Central memory CD8-positive, alpha-beta T cell (primary cell): ENCODE results near the gene EXT2.
A peak's percentile ranks its signal among the peaks of the same experiment; 100 is the strongest.

Experiments
- ATAC-seq: fragments of 150-1000 bp; cut with Tn5 transposase; replicated peaks from 2 replicates; pipeline ENCODE4 v1.10.0; 2022; ENCODE audit warnings: mild to moderate bottlenecking, moderate FRiP score, moderate number of reproducible peaks; ENCODE audit not compliant: poor library complexity, severe bottlenecking; ENCODE audit errors: extremely low read depth
- DNase-seq, 2 donors: peaks; one replicate each; pipeline ENCODE4 v3.0.0; 2021; ENCODE audit warnings: low spot score in 2 of 2
- H3K27ac Mint-ChIP-seq: one replicate; pipeline ENCODE4 v1.8.0; 2022; ENCODE audit warnings: low read depth, mild to moderate bottlenecking, moderate library complexity, mixed read lengths
- H3K27me3 Mint-ChIP-seq: one replicate; pipeline ENCODE4 v1.8.0; 2022; ENCODE audit warnings: mixed read lengths
- H3K36me3 Mint-ChIP-seq: one replicate; pipeline ENCODE4 v1.8.0; 2022; ENCODE audit warnings: mild to moderate bottlenecking, moderate library complexity, mixed read lengths; ENCODE audit not compliant: insufficient read depth
- H3K4me1 Mint-ChIP-seq: one replicate; pipeline ENCODE4 v1.8.0; 2022; ENCODE audit warnings: mixed read lengths
- H3K4me3 Mint-ChIP-seq: one replicate; pipeline ENCODE4 v1.8.0; 2022; ENCODE audit warnings: mild to moderate bottlenecking, moderate library complexity, mixed read lengths
- H3K9me3 Mint-ChIP-seq: one replicate; pipeline ENCODE4 v1.8.0; 2022; ENCODE audit warnings: mixed read lengths

Gene EXT2

GRCh38 chr11:44094260-44094868, 1.1 kb upstream of the EXT2 start:
- H3K9me3 Mint-ChIP-seq = no peaks in the 10 kb centered on the region
- H3K4me3 Mint-ChIP-seq = peak overlapping the region; percentile 37
- H3K36me3 Mint-ChIP-seq = peaks cover 6% of the 10 kb centered on the region
- H3K4me1 Mint-ChIP-seq = peaks cover 31% of the 10 kb centered on the region
- H3K27ac Mint-ChIP-seq = no peak overlapping the region
- peak; percentile 55 to 59 for DNase-seq
- peak; percentile 29 for ATAC-seq
- no peaks in the 10 kb centered on the region for H3K27me3 Mint-ChIP-seq

GRCh38 chr11:44096360-44097185, 1.1 kb downstream of the EXT2 start:
- Mint-ChIP-seq H3K27me3 (no peaks in the 10 kb centered on the region), H3K36me3 (peaks cover 8% of the 10 kb centered on the region), H3K27ac (peak overlapping the region; percentile 29), H3K9me3 (no peaks in the 10 kb centered on the region), H3K4me3 (peak overlapping the region; percentile 81), H3K4me1 (peaks cover 50% of the 10 kb centered on the region)
- ATAC-seq = no peak
- no peak for DNase-seq

- Mint-ChIP-seq H3K4me3 (no peak overlapping the region), H3K9me3 (no peaks in the 10 kb centered on the region), H3K36me3 (peaks cover 8% of the 10 kb centered on the region), H3K4me1 (peaks cover 60% of the 10 kb centered on the region), H3K27me3 (no peaks in the 10 kb centered on the region), H3K27ac (no peak overlapping the region)
- ATAC-seq (no peak), DNase-seq (no peak)
Measured at GRCh38 chr11:44097821-44098220, 2.3 kb downstream of the EXT2 start.

GRCh38 chr11:44101098-44101497, 5.6 kb downstream of the EXT2 start:
- Mint-ChIP-seq H3K4me3 (no peak overlapping the region), H3K27ac (no peak overlapping the region), H3K27me3 (no peaks in the 10 kb centered on the region), H3K9me3 (no peaks in the 10 kb centered on the region), H3K4me1 (peaks cover 64% of the 10 kb centered on the region), H3K36me3 (peaks cover 9% of the 10 kb centered on the region)
- DNase-seq (no peak), ATAC-seq (no peak)

GRCh38 chr11:44104481-44105294, 9.2 kb downstream of the EXT2 start:
- H3K36me3 Mint-ChIP-seq = peaks cover 9% of the 10 kb centered on the region
- no peak overlapping the region for H3K4me3 Mint-ChIP-seq
- peaks cover 44% of the 10 kb centered on the region for H3K4me1 Mint-ChIP-seq
- no peaks in the 10 kb centered on the region for H3K27me3 Mint-ChIP-seq
- ATAC-seq (no peak), DNase-seq (no peak)
- H3K9me3 Mint-ChIP-seq = no peaks in the 10 kb centered on the region
- H3K27ac Mint-ChIP-seq = no peak overlapping the region

GRCh38 chr11:44108260-44108659, 12.8 kb downstream of the EXT2 start:
- Mint-ChIP-seq H3K36me3 (peaks cover 15% of the 10 kb centered on the region), H3K9me3 (no peaks in the 10 kb centered on the region), H3K27me3 (no peaks in the 10 kb centered on the region), H3K27ac (no peak overlapping the region), H3K4me3 (no peak overlapping the region), H3K4me1 (peaks cover 29% of the 10 kb centered on the region)
- DNase-seq = no peak
- no peak for ATAC-seq

- H3K27me3 Mint-ChIP-seq = no peaks in the 10 kb centered on the region
- no peaks in the 10 kb centered on the region for H3K9me3 Mint-ChIP-seq
- peaks cover 15% of the 10 kb centered on the region for H3K4me1 Mint-ChIP-seq
- DNase-seq (peak; percentile 21 to 26), ATAC-seq (peak; percentile 79)
- peak overlapping the region; percentile 52 for H3K27ac Mint-ChIP-seq
- no peak overlapping the region for H3K4me3 Mint-ChIP-seq
- H3K36me3 Mint-ChIP-seq = peaks cover 20% of the 10 kb centered on the region
Measured at GRCh38 chr11:44110231-44110679, 14.8 kb downstream of the EXT2 start.

- Mint-ChIP-seq H3K27ac (no peak overlapping the region), H3K27me3 (no peaks in the 10 kb centered on the region), H3K4me1 (peaks cover 15% of the 10 kb centered on the region), H3K4me3 (no peak overlapping the region), H3K9me3 (no peaks in the 10 kb centered on the region), H3K36me3 (peaks cover 30% of the 10 kb centered on the region)
- ATAC-seq (no peak), DNase-seq (no peak)
Measured at GRCh38 chr11:44112091-44112821, 16.8 kb downstream of the EXT2 start.

- Mint-ChIP-seq H3K9me3 (no peaks in the 10 kb centered on the region), H3K27ac (no peak overlapping the region)
Measured at GRCh38 chr11:44113018-44113417, 17.5 kb downstream of the EXT2 start.

GRCh38 chr11:44113572-44113971, 18.1 kb downstream of the EXT2 start:
- H3K4me1 Mint-ChIP-seq = peaks cover 15% of the 10 kb centered on the region
- peaks cover 32% of the 10 kb centered on the region for H3K36me3 Mint-ChIP-seq
- H3K27me3 Mint-ChIP-seq = no peaks in the 10 kb centered on the region
- DNase-seq (no peak), ATAC-seq (no peak)
- no peak overlapping the region for H3K27ac Mint-ChIP-seq
- no peaks in the 10 kb centered on the region for H3K9me3 Mint-ChIP-seq
- no peak overlapping the region for H3K4me3 Mint-ChIP-seq

More at GRCh38 chr11:44113018-44113417, 17.5 kb downstream of the EXT2 start:
- peaks cover 15% of the 10 kb centered on the region for H3K4me1 Mint-ChIP-seq
- DNase-seq = no peak
- H3K27me3 Mint-ChIP-seq = no peaks in the 10 kb centered on the region
- peaks cover 29% of the 10 kb centered on the region for H3K36me3 Mint-ChIP-seq
- ATAC-seq = no peak
- no peak overlapping the region for H3K4me3 Mint-ChIP-seq

- Mint-ChIP-seq H3K27ac (no peak overlapping the region), H3K4me1 (peaks cover 7% of the 10 kb centered on the region), H3K9me3 (no peaks in the 10 kb centered on the region), H3K36me3 (peaks cover 26% of the 10 kb centered on the region), H3K27me3 (no peaks in the 10 kb centered on the region), H3K4me3 (no peak overlapping the region)
- ATAC-seq (no peak), DNase-seq (no peak)
Measured at GRCh38 chr11:44116234-44116830, 20.9 kb downstream of the EXT2 start.

- Mint-ChIP-seq H3K9me3 (no peaks in the 10 kb centered on the region), H3K4me3 (no peak overlapping the region), H3K36me3 (peaks cover 33% of the 10 kb centered on the region), H3K27ac (no peak overlapping the region), H3K27me3 (no peaks in the 10 kb centered on the region), H3K4me1 (peaks cover 6% of the 10 kb centered on the region)
- DNase-seq (no peak), ATAC-seq (no peak)
Measured at GRCh38 chr11:44120169-44120568, 24.7 kb downstream of the EXT2 start.
